GM21723 (cell line): ENCODE results near the gene CAPN1.
A peak's percentile ranks its signal among the peaks of the same experiment; 100 is the strongest.
"Not testable (repeated sequence)": the region's sequence is repeated elsewhere in the genome, so short reads cannot be mapped to it uniquely, and the experiment has no call there.

Experiments used
- ATAC-seq: cut with Tn5 transposase; IDR thresholded peaks from one replicate; pipeline ENCODE4 v1.9.1; 2021; ENCODE audit warnings: mild to moderate bottlenecking, moderate library complexity; ENCODE audit not compliant: unreplicated experiment

CAPN1 gene

GRCh38 chr11:65181569-65182257 is at the start of gene CAPN1:
TSS of gene CAPN1 (plus strand) at chr11:65181928. CDS start at chr11:65182702, 774 bp downstream.
- ATAC-seq: no peak

GRCh38 chr11:65132238-65132987 is 49.3 kb upstream of the CAPN1 start:
- ATAC-seq: peak; percentile 43

GRCh38 chr11:65132988-65133700 is 48.6 kb upstream of the CAPN1 start:
- no peak for ATAC-seq

GRCh38 chr11:65133724-65134123 is 48.0 kb upstream of the CAPN1 start:
- no peak for ATAC-seq

- peak; percentile 54 for ATAC-seq
Observed at GRCh38 chr11:65134240-65134951, 47.3 kb upstream of the CAPN1 start, which contains the start of gene SYVN1. TSS of gene SYVN1 (minus strand) at chr11:65134519. CDS start at chr11:65133601, 918 bp downstream.

GRCh38 chr11:65134952-65135632 is 46.6 kb upstream of the CAPN1 start:
- peak; percentile 67 for ATAC-seq

GRCh38 chr11:65135633-65136145 is 46.0 kb upstream of the CAPN1 start:
- no peak for ATAC-seq

GRCh38 chr11:65136515-65137096 is 45.1 kb upstream of the CAPN1 start:
- ATAC-seq: no peak

GRCh38 chr11:65141896-65142494 is 39.7 kb upstream of the CAPN1 start:
- no peak for ATAC-seq

GRCh38 chr11:65147352-65148075 is 34.2 kb upstream of the CAPN1 start:
- no peak for ATAC-seq

- ATAC-seq: no peak
Observed at GRCh38 chr11:65148657-65149056, 33.1 kb upstream of the CAPN1 start.

- ATAC-seq: not testable (repeated sequence)
Observed at GRCh38 chr11:65150131-65150508, 31.6 kb upstream of the CAPN1 start.

- peak; percentile 74 for ATAC-seq
Observed at GRCh38 chr11:65150509-65151299, 31.0 kb upstream of the CAPN1 start.

GRCh38 chr11:65151331-65151899 is 30.3 kb upstream of the CAPN1 start:
- no peak for ATAC-seq

GRCh38 chr11:65152122-65152521 is 29.6 kb upstream of the CAPN1 start:
- no peak for ATAC-seq

- ATAC-seq: no peak
Observed at GRCh38 chr11:65156256-65156655, 25.5 kb upstream of the CAPN1 start.

GRCh38 chr11:65156926-65157325 is 24.8 kb upstream of the CAPN1 start:
- no peak for ATAC-seq

GRCh38 chr11:65157336-65157735 is 24.4 kb upstream of the CAPN1 start:
- no peak for ATAC-seq
